HG03439 (cell line): ENCODE measurements around the gene TMEM255B.

Source experiments
- ATAC-seq: cut with Tn5 transposase; IDR thresholded peaks from one replicate; pipeline ENCODE4 v1.9.1; 2021; ENCODE audit warnings: mild to moderate bottlenecking, moderate library complexity; ENCODE audit not compliant: unreplicated experiment

The TMEM255B gene

DNA sequence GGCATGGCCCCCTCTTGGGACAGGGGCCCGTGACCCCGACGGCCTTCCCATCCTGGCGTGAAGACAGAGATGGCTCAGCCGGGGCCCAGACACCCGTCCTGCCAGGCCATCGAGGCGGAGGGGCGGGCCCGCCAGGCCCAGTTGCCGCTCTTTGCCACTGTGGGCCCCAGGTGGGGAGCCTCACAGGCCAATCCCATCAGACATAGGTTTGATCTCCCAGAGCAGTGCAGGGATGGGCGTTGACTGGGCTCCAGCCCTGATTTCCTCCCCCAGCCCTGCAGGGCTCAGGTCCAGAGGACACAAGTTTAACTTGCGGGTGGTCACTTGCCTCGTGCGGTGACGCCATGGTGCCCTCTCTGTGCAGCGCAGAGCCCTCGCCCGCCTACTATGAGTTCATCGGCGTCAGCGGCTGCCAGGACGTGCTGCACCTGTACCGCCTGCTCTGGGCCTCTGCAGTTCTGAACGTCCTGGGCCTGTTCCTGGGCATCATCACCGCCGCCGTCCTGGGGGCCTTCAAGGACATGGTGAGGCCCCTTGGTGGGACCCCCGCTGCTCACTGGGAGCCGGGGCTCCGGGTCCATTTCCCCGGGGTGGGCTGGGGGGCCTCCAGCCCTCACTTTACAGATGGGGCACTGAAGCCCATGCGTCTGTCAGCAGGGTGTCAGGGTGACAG is 42.4 kb downstream of the TMEM255B start:
- ATAC-seq = no peak

DNA sequence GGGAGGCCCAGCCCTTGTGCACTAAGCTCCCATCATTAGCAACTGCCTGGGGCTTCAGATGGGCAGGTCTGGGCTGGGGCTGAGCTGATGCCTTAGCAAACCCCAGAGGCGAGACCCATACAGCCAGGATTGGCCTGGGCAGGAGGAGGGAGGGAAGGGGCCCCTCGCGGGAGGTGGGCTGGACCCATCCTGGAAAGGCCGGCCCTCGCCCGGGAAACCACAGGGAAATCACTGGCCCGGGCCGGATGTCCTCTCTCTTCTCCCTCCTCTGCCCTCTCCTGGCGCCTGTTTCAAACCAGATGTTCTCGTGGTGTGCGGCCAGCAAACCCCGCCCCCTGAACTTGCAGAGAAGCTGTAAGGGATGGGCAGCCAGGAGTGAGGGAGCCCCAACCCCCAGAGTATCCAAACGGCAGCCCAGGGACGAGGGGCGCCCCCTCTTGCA is 43.1 kb downstream of the TMEM255B start:
- no peak for ATAC-seq

DNA sequence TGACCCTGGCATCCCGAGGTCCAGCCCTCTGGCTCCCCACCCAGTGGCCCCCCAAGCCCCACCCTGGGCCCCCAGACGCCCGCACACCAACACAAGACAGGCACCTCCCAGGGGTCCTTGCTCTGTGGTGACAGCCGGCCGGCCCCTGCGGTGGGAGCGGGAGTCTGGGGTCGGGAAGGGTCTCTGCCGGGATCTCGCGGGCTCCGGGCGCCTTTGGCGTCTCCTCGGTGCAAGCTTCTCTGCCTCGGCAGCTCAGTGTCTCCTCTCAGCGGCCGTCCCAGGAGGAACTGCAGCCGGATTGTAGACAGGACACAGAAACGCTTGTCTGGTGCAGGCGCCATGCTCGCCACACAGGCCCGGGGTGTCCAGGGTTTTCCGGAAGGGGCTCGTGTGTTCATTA is 43.7 kb downstream of the TMEM255B start:
- ATAC-seq = no peak

DNA sequence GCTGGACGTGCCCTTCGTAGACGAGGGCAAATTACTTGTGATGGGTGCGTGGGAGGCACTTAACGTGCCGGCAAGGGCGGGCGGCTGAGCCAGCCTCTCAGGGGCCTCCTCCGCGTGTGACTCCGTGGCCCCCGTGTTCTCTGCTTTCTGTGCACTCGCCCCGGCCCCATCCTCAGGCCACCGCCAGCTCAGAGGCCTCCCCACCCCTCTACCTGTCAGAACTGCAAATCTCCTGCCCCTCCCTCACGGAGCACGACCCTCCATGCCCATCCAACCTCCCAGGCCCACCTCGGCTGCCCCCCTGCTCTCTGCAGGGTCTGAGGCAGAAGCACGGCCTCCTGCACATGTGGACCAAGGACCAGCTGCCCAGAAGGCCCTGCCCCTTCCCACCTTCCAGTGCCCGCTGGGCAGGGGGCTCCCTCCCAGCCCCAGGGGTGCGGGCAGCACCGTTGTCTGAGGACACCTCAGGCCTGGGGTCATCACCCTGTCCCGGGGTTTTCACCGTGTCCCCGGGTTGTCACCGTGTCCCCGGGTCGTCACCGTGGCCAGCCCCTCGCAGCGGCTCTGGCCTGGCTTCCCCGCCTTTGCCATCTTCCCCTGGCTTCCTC is 44.5 kb downstream of the TMEM255B start:
- no peak for ATAC-seq

DNA sequence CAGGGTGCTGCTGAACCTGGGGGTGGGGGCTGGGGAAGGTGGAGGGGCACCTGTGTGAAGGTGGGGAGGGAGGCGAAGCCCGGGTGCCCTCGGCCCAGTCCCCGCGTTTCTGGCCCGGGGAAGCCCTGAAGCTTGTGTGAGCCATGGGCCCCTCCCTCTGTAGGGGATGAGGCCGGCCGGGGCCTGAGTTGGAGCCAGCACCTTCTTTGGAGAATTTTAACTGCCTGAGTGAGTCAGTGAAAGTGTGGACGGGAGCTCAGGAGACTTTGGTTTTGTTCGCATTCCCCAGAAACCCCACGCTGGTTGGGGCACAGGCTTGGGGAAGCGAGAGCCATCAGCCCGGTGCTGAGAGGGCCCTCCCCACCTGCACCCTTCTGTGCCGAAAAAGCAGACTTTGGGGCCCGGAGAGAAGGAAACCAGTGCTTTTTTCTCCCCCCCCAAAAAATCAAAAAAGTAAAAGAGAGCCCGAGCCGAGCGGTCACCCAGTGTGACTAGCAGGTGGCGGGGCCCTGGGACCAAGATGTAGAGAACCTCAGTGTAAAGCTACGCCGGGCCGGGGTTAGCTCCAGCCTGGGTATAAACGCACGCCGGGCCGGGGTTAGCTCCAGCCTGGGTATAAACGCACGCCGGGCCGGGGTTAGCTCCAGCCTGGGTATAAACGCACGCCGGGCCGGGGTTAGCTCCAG is 45.1 kb downstream of the TMEM255B start:
- no peak for ATAC-seq

DNA sequence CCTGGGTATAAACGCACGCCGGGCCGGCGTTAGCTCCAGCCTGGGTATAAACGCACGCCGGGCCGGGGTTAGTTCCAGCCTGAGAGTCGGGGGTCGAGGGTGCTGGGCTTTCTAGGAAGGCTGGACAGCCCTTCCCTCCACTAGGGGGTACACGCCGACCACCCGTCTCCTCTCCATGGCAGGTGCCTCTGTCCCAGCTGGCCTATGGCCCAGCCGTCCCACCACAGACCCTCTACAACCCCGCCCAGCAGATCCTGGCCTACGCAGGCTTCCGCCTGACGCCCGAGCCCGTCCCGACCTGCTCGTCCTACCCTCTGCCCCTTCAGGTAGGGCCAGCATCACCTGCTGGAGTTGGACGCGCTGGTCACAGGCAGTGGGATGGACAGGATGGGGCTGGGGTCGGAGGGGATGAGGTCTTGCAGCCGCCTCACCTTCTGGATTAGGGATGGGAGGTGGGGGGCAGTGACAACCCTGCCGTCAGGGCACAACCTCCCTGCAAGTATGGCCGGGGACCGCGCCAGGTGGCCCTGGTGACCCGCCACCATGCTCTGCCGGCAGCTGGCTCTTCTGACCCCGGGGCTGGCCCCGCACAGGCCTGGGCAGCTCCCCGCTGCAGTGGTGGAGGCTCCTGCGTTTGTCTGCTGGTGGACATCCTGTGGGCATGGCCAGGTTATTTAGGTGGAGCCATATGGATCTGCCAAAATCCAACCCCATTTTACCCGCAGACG is 45.8 kb downstream of the TMEM255B start:
- no peak for ATAC-seq

DNA sequence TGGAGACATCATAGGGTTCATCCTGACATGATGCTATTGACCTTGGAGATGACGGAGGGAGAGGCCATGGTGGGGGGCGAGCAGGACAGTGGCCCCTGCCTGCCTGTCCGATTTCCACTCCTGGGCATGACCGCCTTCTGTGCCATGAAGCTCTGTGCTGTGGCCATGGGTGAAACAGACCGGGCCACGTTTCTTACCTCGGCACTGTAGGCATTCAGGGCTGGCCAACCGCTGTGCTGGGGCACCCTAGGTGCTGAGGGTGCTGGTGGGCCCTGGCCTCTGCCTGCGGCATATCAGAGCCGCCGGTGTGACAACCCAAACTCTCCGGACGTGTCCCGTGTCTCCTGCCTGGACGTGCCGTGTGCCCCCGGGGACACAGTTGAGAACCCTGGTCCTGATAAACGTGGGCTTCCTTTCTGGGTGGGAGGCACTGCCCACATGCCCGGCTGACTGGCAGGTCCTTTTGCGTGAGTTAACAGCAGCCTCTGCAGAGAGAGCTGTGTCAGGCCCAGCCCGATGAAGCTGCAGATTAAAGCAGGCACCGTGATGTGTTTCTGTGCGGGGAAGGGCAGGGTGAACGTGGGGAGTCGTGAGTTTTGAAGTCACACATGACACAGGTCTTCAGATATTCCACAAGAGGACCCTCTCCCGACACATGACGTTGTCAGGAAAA is 46.5 kb downstream of the TMEM255B start:
- no peak for ATAC-seq

DNA sequence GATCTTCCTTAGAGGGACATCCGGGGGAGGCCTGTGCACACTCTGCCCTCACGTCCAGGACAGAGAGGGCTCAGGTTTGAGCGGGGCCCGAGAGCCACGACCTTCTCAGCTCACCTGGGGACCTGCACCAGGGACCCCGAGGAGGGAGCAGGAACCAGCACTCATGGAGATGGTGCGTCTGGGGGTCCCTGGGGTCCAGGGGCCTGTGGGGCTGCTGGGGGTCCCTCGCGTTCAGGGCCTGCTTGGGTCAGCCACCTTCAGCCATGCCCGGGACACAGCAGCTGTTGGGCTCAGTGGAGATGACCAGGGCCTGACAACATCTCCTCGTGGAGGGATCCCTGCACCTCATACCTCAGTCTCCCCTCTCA is 47.1 kb downstream of the TMEM255B start:
- ATAC-seq = no peak

DNA sequence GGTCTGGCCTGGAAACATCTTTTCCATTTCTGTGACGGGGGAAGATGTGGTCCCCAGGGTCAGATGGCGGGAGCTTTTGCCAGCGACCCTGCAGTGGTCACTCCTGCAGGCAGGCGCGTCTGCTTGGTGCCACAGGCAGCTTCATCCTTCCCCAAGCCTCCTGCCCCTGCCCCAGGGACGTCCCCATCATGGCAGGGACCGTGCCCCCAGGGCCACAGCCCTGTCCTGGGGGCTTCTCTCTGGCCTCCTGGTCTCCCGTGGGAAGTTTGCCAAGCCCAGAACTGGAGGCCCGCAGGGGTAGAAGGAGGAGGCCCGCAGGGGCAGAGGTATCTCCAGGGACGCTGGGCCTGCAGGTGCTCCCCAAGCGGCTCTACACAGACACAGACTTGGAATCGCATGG is 47.5 kb downstream of the TMEM255B start:
- ATAC-seq = no peak

DNA sequence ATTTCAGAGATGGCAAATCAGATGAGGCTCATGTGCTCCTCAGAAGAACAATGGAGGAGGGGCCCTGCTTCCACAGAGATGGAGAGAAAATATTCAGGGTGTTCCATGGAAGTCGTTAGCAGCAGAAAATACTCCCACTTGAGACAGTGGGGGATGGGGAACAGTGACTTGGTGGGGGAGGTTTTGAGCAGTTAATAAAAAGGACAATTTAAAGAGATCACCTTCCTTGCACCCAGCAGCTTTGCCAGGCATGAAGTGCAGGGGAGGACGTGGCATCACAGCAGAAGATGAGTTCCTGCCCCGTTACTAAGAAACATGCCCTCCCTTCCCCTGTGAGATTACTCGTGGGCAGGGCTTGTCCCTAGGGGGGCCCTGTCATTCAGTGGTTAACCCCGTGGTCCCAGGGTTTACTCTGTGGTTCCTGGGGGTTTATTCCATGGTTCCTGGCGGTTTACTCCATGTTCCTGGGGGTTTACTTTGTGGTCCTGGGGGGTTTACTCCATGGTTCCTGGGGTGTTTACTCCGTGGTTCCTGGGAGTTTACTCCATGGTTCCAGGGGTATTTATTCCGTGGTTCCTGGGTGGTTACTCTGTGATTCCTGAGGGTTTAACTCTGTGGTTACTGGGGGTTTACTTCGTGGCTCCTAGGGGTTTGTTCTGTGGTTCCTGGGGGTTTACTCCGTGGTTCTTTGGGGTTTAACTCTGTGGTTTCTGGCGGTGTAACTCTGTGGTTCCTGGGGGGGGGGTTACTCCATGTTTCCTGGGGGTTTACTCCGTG is 49.2 kb downstream of the TMEM255B start:
- ATAC-seq = no peak

DNA sequence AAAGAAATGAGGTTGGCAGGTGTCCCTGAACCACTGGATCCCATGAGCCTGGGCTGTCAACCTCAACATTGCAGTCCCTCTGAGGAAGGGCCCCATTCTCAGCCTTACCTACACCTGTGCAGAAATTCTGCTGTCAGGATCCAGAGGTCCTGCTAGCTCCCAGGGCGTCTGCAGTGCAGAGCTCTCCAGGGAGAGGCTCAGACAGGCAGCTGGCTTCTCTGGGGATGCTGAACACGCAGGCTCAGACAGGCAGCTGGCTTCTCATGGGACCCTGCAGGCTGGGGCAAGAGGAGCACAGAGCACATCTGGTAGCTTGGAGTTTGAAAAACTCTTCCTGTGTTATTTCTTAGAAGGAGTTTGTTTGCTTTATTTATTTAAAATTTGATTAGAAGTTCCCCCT is 50.9 kb downstream of the TMEM255B start:
- ATAC-seq = no peak

DNA sequence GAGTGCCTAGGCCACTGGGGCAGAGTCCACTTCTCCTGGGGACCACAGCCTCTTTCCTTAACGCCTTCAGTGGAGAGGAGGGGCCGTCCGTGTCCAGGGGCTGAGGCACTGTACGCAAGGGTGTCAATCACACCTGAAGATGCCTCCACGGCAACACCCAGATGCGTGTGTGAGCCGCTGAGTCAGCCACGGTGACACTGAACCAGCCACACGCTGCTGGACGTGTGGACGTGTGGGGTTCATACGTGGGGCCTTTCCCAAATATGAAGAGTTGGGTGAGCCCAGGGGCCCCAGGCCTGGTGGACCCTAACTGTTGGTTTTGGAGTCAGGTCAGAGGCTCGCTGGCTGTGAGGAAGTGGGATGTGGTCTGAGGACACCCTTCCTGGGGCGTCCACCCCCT is 51.6 kb downstream of the TMEM255B start:
- no peak for ATAC-seq

DNA sequence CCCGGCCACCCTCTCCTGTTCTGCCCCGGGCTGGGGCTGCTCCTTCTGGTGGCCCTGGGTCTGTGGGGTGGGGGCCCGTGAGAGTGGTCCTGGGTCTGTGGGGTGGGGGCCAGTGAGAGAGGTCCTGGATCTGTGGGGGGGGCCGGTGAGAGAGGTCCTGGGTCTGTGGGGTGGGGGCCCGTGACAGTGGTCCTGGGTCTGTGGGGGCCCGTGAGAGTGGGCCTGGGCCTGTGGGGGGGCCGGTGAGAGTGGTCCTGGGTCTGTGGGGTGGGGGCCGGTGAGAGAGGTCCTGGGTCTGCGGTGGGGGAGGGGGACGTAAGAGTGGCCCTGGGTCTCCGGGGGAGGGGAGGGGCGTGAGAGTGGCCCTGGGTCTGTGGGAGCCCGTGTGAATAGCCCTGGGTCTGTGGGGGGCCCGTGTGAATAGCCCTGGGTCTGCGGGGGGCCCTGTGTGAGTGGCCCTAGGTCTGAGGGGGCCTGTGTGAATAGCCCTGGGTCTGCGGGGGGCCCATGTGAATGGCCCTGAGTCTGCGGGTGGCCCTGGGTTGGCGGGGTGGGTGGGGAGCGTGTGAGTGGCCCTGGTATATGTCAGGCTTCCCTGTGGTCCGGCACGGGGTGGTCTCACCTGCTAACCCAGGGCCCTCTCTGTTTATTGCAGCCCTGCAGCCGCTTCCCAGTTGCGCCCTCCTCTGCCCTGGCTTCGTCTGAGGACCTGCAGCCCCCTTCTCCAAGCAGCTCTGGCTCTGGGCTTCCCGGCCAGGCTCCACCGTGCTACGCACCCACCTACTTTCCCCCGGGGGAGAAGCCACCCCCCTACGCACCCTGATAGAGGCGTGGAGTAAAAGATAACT is 52.3 kb downstream of the TMEM255B start:
- ATAC-seq = no peak

DNA sequence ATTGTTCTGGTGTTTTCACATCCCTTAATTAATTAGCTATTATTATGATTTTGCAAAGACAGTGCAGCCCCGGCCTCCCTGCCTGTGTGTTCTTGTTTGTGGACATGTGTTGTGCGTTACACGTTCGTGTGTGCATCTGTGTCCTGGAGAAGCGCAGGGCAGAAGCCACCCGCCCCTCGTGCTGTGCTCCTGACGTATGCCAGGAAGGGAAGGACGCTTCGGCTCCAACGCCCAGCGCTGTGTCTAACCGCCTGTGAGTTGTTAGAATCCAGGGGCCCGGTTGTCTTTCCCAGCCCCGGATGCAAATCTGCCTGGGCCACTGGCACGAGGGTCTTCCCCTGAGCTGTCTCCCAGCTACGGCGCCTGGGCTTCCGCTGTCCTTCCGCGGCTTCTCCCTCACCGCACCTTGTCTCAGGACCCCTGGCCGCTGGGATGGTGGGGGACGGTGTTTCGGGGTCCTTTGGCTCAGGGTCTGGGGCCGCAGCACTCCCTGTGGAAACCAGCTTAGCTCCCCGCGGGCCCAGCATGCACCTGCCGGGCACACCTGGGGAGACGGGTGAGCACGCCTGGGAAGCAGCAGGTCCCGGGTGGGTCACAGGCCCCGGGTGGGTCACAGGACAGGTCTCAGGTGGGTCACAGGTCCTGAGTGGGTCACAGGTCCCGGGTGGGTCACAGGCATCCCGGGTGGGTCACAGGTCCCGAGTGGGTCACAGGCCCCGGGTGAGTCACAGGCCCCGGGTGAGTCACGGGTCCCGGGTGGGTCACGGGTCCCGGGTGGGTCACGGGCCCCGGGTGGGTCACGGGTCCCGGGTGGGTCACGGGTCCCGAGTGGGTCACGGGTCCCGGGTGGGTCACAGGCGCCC is 53.4 kb downstream of the TMEM255B start:
- no peak for ATAC-seq

DNA sequence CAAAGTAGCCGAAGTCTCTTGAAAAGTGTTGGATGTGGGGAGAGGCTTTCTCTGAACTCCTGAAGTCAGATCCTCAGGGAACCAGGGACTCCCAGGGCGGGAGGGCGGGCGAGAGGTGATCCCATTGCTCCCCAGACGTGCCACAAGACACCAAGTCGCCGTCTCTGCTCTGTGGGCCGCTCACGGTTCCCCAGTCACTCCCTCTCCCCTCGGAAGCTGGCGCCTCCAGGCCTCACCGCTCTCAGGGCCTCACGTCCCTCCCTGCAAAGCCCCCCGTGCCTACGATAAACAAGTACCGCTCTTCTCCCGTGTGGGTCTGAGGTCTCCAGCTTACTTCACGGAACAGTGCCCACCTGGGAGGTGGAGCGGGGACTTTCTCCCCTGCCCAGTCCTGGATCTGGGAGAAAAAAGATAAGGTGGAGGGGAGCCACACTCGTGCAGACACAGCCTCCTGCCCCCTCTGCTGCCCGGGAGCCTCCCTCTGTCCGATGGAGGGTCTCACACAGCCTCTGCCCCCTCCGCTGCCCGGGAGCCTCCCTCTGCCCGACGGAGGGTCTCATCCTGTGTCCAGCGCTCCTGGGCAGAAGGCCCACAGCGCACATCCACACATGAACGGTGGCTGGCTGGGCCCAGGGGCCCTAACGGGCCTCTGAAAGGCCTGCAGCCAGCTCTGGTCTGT is 54.2 kb downstream of the TMEM255B start:
- no peak for ATAC-seq

DNA sequence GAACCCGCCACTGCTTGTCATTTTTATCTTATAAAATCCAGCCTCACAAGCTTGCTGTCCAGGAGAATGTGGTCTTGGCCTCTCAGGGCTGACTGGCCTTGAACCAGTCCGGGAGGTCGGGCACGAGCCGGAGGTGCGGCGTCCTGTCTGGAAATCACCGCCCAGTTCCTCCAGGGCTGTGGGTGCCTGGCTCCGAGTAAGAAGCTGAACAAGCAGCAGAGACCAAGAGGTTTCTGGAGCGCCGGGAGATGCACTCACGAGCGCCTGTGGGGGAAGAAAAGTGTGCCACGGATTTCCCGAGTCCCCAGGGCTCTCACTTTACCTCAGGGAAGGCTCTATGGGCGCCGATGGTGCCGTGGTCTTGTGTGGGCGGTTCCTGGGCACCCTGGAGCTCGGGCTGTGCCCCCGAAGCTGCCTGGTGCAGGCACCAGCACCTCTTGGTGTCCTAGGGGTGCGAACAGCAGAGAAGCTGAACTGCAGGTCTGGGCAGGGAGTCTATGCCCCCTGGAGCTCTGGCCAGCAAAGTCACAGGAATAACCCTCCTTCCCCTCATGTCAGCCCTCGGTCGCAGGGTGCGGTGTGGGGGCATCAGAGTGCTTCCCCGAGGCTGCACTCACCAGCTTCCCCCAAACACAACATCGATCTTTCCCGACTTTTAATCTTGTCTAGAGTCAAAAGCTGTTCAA is 54.9 kb downstream of the TMEM255B start:
- ATAC-seq = no peak

DNA sequence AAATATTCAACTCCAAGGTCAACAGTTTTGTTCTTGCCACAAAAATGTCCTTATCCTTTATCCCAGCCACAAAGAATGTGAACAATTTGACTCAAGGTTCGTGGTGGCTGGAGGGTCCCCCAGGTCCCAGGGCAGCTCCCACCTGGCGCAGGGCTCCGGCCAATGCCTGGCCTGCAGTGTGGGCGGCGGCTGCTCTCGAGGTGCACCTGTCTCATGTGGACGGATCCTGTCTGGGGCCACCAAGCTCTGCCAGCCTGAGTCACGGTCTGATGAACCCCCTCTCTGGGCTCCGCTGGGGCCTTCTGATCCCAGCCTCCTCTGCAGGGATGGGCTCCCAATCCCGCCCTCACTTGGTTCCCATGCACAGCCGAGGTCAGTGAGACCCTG is 55.4 kb downstream of the TMEM255B start:
- ATAC-seq = no peak
